Epithelial cell of esophagus (primary cell): ENCODE measurements around the gene CD22.

Source experiments
- DNase-seq: peaks from one replicate; pipeline ENCODE4 v3.0.0; 2010; ENCODE audit warnings: low read depth
- H3K4me3 ChIP-seq: 2 replicates; pipeline ENCODE4 v1.5.1; 2011; ENCODE audit warnings: mild to moderate bottlenecking, low read length, control low read depth
- TF ChIP-seq, protein P1 (sequence below): IDR thresholded peaks from 2 replicates; pipeline ENCODE4 v1.5.1; 2011; ENCODE audit warnings: low read depth, mild to moderate bottlenecking, low read length, control low read depth, inconsistent platforms; ENCODE audit not compliant: insufficient read depth; ENCODE audit errors: missing control alignments

The CD22 gene

GRCh38 chr19:35360880-35361420 is 32.0 kb downstream of the CD22 start:
- TF ChIP-seq, protein P1, sequence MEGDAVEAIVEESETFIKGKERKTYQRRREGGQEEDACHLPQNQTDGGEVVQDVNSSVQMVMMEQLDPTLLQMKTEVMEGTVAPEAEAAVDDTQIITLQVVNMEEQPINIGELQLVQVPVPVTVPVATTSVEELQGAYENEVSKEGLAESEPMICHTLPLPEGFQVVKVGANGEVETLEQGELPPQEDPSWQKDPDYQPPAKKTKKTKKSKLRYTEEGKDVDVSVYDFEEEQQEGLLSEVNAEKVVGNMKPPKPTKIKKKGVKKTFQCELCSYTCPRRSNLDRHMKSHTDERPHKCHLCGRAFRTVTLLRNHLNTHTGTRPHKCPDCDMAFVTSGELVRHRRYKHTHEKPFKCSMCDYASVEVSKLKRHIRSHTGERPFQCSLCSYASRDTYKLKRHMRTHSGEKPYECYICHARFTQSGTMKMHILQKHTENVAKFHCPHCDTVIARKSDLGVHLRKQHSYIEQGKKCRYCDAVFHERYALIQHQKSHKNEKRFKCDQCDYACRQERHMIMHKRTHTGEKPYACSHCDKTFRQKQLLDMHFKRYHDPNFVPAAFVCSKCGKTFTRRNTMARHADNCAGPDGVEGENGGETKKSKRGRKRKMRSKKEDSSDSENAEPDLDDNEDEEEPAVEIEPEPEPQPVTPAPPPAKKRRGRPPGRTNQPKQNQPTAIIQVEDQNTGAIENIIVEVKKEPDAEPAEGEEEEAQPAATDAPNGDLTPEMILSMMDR, result no peak
- no peak overlapping the region for H3K4me3 ChIP-seq
- DNase-seq, result no peak

DNA sequence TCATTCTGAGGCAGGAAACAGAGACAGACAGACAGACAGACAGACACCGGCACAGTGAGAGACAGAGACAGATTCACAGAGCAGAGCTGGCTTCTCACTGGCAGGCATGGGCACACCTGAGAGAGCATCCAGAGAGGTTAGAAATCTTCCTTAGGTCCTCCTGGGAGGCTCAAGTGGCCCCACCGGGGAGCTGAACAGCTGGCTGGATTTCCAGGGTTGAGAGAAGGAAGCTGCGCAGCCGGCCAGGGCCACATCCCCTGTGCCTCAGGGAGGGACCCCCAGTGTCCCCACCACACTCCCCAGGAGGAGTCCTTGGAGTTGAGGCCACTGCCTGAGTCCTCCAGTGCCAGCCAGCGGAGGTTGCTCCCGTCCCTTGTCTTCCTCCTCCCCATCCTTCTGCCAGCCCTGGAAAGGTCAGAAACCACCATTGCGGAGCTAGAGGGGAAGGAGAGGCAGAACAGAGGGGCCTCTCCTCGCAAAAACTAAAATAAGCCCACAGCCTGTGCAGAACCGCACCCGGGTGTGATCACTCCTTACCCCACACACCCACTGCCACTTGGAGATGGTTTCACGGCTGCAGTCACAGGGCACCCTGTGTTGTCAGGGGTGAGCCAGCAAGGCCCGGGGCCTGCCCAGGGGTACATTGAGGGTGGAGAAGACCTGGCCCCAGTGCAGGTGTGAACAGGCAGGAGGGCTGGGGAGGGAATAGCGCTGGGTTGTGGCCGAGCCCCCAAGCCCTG is 33.4 kb downstream of the CD22 start:
- H3K4me3 ChIP-seq, result no peak overlapping the region
- no peak for DNase-seq
- TF ChIP-seq, protein P1, result no peak

GRCh38 chr19:35363001-35363590 is 34.1 kb downstream of the CD22 start:
- no peak overlapping the region for H3K4me3 ChIP-seq
- TF ChIP-seq, protein P1, result no peak
- no peak for DNase-seq

GRCh38 chr19:35363711-35364425 is 34.9 kb downstream of the CD22 start:
- no peak for DNase-seq
- no peak overlapping the region for H3K4me3 ChIP-seq
- TF ChIP-seq, protein P1, result no peak

DNA sequence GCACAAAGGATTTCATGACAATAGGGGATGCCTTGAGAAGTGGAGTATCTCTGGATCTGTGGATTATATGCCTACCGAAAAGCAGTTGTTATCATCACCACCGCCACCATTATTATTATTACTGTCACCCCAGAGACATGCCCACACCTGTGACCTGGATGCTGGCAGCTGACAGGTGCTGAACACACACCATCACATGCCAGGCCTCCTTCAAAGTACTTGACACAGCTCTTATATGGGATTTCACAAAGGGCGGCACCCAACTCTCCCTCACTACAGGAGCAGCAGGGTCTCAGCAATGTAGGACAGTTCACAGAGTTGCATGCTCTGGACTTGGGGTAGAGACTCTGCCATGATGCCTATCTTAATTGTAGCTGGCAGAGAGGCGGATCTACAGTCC is 36.3 kb downstream of the CD22 start:
- TF ChIP-seq, protein P1, result no peak
- no peak overlapping the region for H3K4me3 ChIP-seq
- no peak for DNase-seq

- TF ChIP-seq, protein P1, result no peak
- no peak for DNase-seq
- H3K4me3 ChIP-seq, result no peak overlapping the region
Measured at GRCh38 chr19:35368378-35368777, 39.4 kb downstream of the CD22 start.
